Esophagus muscularis mucosa (tissue), 4 donors: ENCODE measurements around the gene HOXA7. TPM values are rescaled to one million over a fixed set of nuclear protein-coding genes. Genes with fewer than 3 reads are reported as not detected.

Experiments used
- DNase-seq: peaks from one replicate; pipeline ENCODE4 v3.0.0-alpha.2; 2017; ENCODE audit errors: extremely low spot score
- H3K27ac ChIP-seq, 4 donors: fragments of 200-600 bp; sonication (generic); replicated peaks in 1 of 4; 1 replicate in 3 of 4; 2 replicates in 1 of 4; pipeline ENCODE4 v1.5.1; 2016 to 2019; ENCODE audit warnings: mild to moderate bottlenecking in 1 of 4
- H3K27me3 ChIP-seq, 4 donors: fragments of 200-600 bp; sonication (generic); one replicate each; pipeline versions ENCODE4 v1.5.1 to v1.6.0; 2016 to 2019
- H3K36me3 ChIP-seq, 4 donors: fragments of 200-600 bp; sonication (generic); one replicate each; pipeline ENCODE4 v1.5.1; 2016 to 2019
- H3K4me1 ChIP-seq, 4 donors: fragments of 200-600 bp; sonication (generic); one replicate each; pipeline ENCODE4 v1.5.1; 2016 to 2019
- H3K4me3 ChIP-seq, 4 donors: fragments of 200-600 bp; sonication (generic); 1 replicate in 2 of 4; 2 replicates in 2 of 4; pipeline ENCODE4 v1.5.1; 2016 to 2019; ENCODE audit warnings: mild to moderate bottlenecking in 4 of 4, moderate library complexity in 1 of 4
- H3K9me3 ChIP-seq, 4 donors: fragments of 200-600 bp; sonication (generic); 1 replicate in 3 of 4; 2 replicates in 1 of 4; pipeline ENCODE4 v1.5.1; 2016 to 2019
- EP300 ChIP-seq: sonication (generic); formaldehyde crosslinking; IDR thresholded peaks from one replicate; pipeline ENCODE4 v1.6.1; 2017; ENCODE audit warnings: antibody characterized with exemption
- POLR2A ChIP-seq: fragments of 450-650 bp; IDR thresholded peaks from one replicate; pipeline ENCODE4 v1.6.1; 2017; ENCODE audit warnings: antibody characterized with exemption, moderate library complexity, mild to moderate bottlenecking, low read depth
- POLR2AphosphoS5 ChIP-seq, 2 donors: sonication (generic); formaldehyde crosslinking; IDR thresholded peaks; one replicate each; pipeline ENCODE4 v1.6.1; 2017; ENCODE audit warnings: antibody characterized with exemption in 2 of 2
- WGBS: methylation state at CpG from one replicate; pipeline ENCODE4 v1.1.5; 2018; 5-methylcytosine and 5-hydroxymethylcytosine counted together
- intact Hi-C: fragments of 100-400 bp; cut with DNase I; formaldehyde crosslinking; loops from one replicate; pipeline ENCODE4 v1.15.1; 2023
- total RNA-seq, 4 donors: library from RNA; depleted of rRNA; stranded (reverse); fragments of >200 nt; gene quantifications; one replicate each; pipeline versions ENCODE4 v1.1.0 to v1.2.1, GENCODE V29; 2016
- TF ChIP-seq, protein P1 (sequence below), 3 experiments: fragments of 200-600 bp in 2 of 3; fragments of 450-650 bp in 1 of 3; sonication (generic) in 2 of 3; IDR thresholded peaks; one replicate each; pipeline ENCODE4 v1.5.1; 2017 to 2019; ENCODE audit warnings: antibody characterized with exemption in 3 of 3, mild to moderate bottlenecking in 2 of 3, moderate library complexity in 1 of 3

The HOXA7 gene
- total RNA-seq, 4 donors from 2014 or later: 0.33 to 1.7 (median 0.49) TPM

DNA sequence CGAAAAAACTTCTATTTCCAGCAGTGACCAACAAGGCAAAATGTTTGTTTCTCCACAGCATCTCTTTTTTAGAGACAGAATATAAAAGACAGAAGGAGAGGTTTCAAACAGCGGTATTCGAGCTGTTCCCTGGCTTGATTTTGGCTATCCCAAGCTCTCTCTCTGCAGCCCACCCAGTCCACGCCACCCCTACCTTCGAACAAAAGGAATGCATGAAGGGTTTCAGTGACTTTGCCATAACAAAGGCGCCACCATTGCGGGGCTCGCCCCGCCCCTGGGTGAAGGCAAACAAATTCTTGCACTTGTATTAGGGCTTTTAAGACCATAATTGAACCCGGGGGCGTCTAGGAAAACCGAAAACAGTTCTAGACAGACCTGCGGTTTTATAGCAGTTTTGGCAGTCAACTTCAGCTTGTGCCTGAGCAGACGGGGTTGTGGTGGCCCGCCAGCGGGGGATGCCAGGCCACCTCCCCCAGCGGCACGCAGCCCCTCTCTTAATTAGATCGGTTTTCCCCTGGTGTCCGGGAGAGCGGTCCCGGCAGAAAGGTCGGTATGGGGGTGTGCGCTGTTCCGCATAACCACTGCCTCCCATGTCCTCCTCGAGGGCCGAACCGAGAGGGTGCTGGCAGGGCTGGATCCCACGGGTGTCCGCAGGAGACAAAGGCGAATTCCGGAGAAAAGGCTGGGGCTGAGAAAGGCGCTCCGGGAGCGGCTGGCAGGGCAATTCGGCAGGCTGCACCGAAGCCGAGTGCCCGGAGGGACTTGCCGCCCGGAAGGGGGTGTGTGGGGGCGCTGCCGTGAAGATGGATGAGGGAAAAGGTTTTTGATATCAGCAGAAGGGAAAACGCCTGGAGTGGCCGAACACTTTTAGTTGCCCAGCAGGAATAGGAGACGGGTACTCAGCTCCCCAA is 31.3 kb upstream of the HOXA7 start:
- TF ChIP-seq, protein P1, sequence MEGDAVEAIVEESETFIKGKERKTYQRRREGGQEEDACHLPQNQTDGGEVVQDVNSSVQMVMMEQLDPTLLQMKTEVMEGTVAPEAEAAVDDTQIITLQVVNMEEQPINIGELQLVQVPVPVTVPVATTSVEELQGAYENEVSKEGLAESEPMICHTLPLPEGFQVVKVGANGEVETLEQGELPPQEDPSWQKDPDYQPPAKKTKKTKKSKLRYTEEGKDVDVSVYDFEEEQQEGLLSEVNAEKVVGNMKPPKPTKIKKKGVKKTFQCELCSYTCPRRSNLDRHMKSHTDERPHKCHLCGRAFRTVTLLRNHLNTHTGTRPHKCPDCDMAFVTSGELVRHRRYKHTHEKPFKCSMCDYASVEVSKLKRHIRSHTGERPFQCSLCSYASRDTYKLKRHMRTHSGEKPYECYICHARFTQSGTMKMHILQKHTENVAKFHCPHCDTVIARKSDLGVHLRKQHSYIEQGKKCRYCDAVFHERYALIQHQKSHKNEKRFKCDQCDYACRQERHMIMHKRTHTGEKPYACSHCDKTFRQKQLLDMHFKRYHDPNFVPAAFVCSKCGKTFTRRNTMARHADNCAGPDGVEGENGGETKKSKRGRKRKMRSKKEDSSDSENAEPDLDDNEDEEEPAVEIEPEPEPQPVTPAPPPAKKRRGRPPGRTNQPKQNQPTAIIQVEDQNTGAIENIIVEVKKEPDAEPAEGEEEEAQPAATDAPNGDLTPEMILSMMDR (IDR thresholded peaks at IDR 0.05): no peak
- TF ChIP-seq POLR2AphosphoS5 (IDR thresholded peaks at IDR 0.05): no peak
- no peak for TF ChIP-seq POLR2A
- no peak for TF ChIP-seq EP300

DNA sequence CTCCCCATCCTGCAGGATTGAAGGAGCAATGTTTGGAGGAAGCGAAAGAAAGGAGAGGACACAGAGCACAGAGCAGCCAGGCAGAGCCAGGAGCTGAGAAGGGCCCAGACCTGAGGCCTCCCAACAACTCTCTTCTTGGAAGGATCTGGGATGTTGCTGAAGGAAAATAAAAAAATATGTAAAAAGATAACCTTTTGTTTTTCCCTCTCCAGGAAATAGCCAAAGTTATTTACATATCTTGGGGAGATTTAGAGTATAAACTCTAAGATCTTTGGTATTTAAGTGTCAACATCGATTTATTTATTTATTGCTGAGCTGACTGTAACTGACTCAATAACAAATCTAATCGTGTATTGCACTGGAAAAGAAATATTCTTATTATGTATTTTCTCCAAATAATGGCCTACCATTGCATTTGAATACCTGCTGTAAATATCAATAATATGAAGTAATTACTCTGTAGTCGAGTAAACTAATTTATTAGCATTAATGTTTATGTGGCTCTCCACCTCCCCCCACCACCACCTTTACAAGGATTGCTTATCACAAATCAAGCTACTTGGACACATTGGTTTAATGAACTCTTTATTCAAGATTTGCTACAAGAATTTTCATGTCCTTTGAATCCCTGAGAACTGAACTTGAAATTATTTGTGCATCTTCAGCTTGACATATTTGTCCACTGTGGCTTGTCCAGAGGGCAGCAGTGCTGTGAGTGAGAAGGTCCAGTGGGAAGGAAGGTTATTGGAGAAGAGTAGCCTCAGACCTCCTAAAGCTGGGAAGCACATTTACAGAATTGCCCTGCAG is 30.4 kb upstream of the HOXA7 start:
- no peak overlapping the region for H3K27ac ChIP-seq
- no peak overlapping the region for H3K4me3 ChIP-seq
- peaks cover 42 to 67% (median 53%) of the 10 kb centered on the region in 4 donors for H3K4me1 ChIP-seq

More for the DNA sequence above, 31.3 kb upstream of the HOXA7 start:
- H3K4me3 ChIP-seq: peak overlapping the region in 2 of 4 donors; percentile 20 to 27
- no peak overlapping the region for H3K27ac ChIP-seq
- intact Hi-C loops: no loop called here
- no peaks in the 10 kb centered on the region for H3K9me3 ChIP-seq
- no peak for DNase-seq
- H3K4me1 ChIP-seq: peaks cover 47 to 71% (median 61%) of the 10 kb centered on the region in 4 donors
- peaks cover 15 to 100% (median 95%) of the 10 kb centered on the region in 4 donors for H3K27me3 ChIP-seq
- 8% methylated on average over 37 of the region's 46 CpGs for WGBS
- no peaks in the 10 kb centered on the region for H3K36me3 ChIP-seq

DNA sequence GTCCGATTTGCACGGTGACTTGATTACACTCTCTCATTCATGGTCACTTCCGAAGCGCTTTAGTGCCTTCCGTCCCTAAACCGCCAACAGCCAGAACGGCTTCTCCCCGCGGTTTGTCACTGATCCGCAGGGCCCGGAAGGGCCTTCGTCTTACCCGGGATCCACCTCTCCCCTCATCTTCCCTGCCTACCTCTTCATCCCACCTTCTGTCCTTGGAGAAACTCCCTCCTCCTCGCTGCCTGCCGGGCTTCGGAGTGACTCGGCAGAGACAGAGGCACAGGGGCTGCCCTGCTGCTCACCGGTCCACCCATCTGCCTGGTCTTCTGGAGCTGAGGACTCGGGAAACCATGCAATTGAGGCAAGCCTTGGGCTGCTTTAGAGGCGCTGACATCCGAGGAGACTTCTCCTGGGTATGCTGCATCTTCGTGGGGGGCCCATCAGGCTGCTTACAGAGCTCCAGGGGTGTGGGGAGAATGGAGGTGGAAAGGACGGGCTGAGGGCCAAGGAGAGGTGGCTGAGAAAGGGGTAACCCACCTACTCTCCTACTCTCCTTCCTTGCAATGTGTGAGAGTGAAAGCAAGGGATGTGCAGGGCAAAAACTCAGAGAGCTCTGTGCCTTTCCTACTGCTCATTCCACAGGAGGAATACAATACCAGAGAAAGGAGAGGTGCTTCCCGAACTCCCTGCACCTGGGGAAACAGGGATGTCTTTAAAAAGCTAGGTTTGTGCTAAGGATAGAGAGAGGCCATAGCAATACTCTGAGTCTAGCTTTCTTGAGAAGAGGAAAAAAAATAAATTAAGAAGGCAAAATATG is 29.6 kb upstream of the HOXA7 start:
- no peaks in the 10 kb centered on the region for H3K9me3 ChIP-seq
- H3K4me3 ChIP-seq: no peak overlapping the region
- TF ChIP-seq POLR2AphosphoS5 (IDR thresholded peaks at IDR 0.05): no peak
- TF ChIP-seq EP300: no peak
- TF ChIP-seq, protein P1 (IDR thresholded peaks at IDR 0.05): no peak
- no peak overlapping the region for H3K27ac ChIP-seq
- H3K36me3 ChIP-seq: no peaks in the 10 kb centered on the region
- DNase-seq: no peak
- intact Hi-C loops: no loop called here
- peaks cover 15 to 100% (median 96%) of the 10 kb centered on the region in 4 donors for H3K27me3 ChIP-seq
- 9% methylated on average over 23 of the region's 24 CpGs for WGBS
- peaks cover 42 to 66% (median 51%) of the 10 kb centered on the region in 4 donors for H3K4me1 ChIP-seq

More for the DNA sequence above, 30.4 kb upstream of the HOXA7 start:
- Histone ChIP-seq H3K36me3 (no peaks in the 10 kb centered on the region), H3K9me3 (no peaks in the 10 kb centered on the region), H3K27me3 (peaks cover 15 to 100% (median 99%) of the 10 kb centered on the region in 4 donors)
- no peak for TF ChIP-seq POLR2A
- TF ChIP-seq POLR2AphosphoS5 (IDR thresholded peaks at IDR 0.05): no peak
- no peak for DNase-seq
- WGBS: 32% methylated on average over 4 of the region's 4 CpGs
- intact Hi-C loops: no loop called here

DNA sequence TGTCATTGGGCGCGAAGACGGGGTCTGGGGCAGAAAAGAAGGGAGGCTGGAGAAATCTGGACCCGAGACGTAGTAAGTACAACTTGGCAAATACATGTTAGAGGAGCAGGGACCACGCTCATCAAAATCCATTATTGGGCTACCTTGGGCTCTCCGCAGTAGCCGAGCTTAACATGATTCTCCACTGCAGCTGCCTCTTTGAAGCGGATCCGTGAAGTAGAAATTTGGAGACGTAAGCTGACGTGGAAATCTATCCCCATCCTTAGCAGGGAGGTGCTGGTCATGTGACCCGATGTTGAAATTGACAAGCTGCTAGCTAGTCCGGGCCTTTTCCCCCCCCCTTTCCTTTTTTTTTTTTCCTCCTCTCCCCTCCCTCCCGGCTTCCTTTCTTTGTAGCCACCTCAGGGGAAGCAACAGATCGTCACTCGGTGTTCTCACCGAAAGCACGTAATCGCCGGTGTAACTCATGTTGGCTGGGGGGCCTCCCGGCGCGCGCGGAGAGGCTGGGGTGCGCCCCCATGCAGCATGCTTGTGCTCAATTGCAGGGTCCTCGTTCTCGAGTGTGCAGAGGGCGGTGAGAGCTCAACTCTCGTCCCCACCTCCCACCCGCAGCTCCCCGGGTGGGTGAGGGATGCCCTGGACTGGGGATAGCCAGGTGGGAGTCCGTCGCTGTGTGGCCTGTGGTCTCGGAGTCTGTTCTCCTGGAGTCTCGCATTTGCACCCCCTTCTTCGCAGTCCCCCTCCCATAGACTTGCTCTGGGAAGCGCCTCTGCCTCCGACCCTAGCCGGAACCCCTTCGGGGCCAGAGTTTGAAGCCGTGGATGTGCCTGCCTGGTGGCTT is 28.8 kb upstream of the HOXA7 start, which contains the start of gene HOXA11:
Gene HOXA11 (minus strand): TSS at position 220 of the 841 bp plus-strand sequence. CDS start 88 bp downstream, at position 132.
- no peak for DNase-seq
- no peak within 1 kb of the TSS for H3K27ac ChIP-seq
- intact Hi-C loops: no loop called here
- H3K27me3 ChIP-seq: peaks cover 15 to 100% (median 94%) of the 10 kb centered on the region in 4 donors
- H3K4me3 ChIP-seq: peak within 1 kb of the TSS; percentile 38 to 49 (median 43)
- WGBS: 6% methylated on average over 43 of the region's 43 CpGs
- peaks cover 42 to 68% (median 52%) of the 10 kb centered on the region in 4 donors for H3K4me1 ChIP-seq
- TF ChIP-seq, protein P1 (IDR thresholded peaks at IDR 0.05): no peak
- TF ChIP-seq EP300: no peak
- TF ChIP-seq POLR2AphosphoS5 (IDR thresholded peaks at IDR 0.05): no peak
- TF ChIP-seq POLR2A: no peak
- H3K36me3 ChIP-seq: no peaks in the 10 kb centered on the region
- no peaks in the 10 kb centered on the region for H3K9me3 ChIP-seq
